ENCODE measurements around the gene SPDYE8.
"Not testable (repeated sequence)": the region's sequence is repeated elsewhere in the genome, so short reads cannot be mapped to it uniquely, and the experiment has no call there.

The SPDYE8 gene

DNA sequence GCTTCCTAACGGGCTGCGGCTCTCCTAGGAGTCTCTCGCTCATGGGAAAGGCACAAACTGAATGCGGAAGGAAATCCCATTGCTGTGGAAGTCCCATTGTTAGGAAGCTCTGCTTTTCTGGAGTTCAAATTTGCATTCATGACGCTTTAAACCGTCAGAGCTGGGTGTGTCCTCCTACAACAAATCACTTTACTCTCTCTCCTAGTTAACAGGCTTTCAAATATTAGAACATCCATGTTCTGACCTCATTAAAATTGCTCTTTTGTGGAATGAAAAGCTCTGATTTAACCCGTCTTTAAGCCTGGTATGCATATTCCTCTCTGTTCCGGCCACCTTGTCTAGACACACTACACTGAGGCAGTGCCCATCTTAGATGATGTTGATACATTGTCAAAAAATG is at the start of gene SPDYE8:
SPDYE8 (minus strand) TSS at position 101 of the 400 bp plus-strand sequence. CDS start 1,800 bp downstream, outside the sequence.
- DNase-seq, result not testable (repeated sequence)

- DNase-seq, result not testable (repeated sequence)
These were observed 28.2 kb upstream of the SPDYE8 start, which contains the start of gene SPDYE11 for GRCh38 chr7:73057811-73058210. SPDYE11 (minus strand) TSS chr7:73057911; CDS start chr7:73056111, 1,800 bp downstream.

- not testable (repeated sequence) for DNase-seq
These were observed 23.1 kb downstream of the SPDYE8 start for GRCh38 chr7:73006491-73006890.

- not testable (repeated sequence) for DNase-seq
These were observed 23.7 kb downstream of the SPDYE8 start for GRCh38 chr7:73005693-73006447.

DNA sequence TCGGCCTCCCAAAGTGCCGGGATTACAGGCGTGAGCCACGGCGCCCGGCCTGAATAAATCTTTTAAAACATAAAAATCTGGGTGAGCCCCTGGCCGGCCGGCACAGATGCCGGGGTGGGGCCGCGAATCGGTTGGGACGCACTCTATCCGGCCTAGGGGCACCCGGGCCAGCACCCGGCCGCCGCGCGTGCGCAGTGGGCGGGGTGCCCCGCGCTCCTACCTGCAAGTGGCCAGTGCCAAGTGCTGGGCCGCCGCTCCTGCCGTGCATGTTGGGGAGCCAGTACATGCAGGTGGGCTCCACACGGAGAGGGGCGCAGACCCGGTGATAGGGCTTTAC is 24.2 kb downstream of the SPDYE8 start:
- not testable (repeated sequence) for DNase-seq

DNA sequence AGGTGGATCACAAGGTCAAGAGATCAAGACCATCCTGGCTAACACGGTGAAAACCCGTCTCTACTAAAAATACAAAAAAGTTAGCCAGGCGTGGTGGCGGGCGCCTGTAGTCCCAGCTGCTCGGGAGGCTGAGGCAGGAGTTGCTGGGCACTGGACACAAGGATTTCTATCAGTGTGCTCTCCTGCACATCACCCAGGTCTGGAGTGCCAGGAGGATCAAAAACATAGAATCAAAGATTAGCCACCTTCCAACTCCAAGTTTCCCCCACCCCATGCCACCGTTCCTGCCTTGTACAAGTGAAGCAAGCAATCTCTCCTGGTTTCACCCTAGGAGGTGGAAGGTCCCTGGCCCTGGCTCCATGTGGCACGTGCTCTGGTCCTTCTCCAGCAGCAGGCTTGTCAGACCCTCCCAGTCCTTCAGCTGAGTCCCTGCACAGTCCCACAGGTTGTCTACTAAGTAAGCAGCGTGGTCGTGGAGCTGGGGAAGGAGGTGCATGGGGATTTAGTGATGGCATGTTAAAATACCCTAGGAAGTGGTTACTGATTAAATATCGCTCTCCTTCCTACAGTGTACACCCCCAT is 31.6 kb downstream of the SPDYE8 start:
- not testable (repeated sequence) for DNase-seq

DNA sequence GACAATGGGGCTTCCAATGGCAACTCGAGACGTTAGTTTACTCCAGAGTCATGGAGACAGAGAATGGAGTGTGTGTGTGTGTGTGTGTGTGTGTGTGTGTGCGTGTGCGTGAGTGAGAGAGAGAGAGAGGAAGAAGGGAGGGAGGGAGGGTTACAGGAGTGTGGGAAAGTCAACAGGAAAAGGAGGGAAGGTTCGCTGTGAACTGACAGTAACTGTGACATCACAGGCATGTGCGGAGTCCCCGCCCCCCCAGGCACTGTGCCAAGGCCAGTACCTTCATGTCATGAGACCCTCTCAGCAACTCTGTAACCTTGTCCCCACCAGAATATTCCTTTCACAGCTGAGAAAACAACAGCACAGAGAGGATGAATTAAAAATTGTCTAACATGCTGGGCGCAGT is 32.1 kb downstream of the SPDYE8 start:
- DNase-seq, result not testable (repeated sequence)

DNA sequence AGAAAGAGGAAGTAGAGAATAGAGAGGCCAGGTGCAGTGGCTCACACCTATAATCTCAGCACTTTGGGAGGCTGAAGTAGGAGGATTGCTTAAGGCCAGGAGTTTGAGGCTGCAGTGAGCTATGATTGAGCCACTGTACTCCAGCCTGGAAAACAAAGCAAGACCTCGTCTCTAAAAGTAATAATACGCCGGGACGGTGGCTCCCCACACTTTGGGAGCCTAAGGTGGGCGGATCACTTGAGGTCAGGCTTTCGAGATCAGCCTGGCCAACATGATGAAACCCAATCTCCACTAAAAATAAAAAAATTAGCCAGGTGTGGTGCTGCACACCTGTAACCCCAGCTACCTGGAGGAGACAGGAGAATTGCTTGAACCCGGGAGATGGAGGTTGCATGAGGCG is 34.1 kb downstream of the SPDYE8 start:
- not testable (repeated sequence) for DNase-seq

DNA sequence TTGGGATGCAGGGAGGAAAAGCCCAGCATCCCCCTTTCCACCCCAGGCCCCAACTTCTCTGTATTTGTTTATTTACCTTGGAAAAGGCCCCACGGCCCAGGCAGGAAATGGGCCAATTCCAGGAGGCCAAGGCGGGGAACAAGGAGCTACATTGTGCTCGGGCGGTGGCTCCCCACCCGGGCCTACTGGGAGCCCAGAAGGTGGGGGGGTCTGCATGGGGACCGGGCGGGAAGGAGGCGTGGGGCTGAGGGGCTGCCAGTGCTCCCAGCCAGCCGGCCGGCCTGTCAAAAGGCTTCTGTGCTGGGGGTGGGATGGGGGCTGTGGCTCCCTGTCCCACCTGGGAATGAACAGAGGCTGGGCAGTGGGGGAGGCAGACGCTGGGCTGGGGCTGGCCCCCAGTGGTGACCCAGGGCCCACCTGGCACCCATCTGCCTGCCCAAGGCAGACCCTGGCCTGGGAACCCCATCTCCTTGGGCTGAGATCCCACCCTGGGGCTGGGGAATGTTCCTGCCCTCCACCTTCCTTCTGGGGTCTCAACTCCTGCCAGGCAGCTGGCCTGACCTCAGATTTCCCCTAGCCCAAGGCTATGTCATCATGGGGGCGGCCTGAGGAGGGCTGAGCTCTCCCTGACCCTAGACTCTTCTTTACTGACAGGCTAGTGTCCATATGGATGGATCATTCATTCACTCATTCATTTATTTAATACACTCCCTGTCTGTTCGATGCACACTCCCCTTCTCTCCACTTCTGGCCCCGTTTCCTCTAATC is 39.2 kb downstream of the SPDYE8 start:
- DNase-seq, result not testable (repeated sequence)

DNA sequence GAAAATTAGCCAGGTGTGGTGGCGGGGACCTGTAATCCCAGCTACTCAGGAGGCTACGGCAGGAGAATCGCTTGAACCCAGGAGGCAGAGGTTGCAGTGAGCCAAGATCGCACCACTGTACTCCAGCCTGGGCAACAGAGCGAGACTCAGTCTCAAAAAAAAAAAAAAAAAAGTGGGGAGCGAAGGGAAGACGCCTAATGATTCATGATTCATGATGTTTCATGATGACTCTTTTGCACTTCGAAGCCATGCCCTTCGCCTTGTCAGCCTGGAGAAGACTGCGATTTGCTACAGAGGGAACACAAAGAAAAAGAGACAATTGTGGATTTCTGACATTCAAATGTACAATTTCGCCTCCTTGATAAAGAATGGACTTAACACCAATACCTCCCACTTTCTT is 47.5 kb downstream of the SPDYE8 start:
- DNase-seq, result not testable (repeated sequence)

- not testable (repeated sequence) for DNase-seq
These were observed 49.2 kb downstream of the SPDYE8 start for GRCh38 chr7:72980382-72980781.

DNA sequence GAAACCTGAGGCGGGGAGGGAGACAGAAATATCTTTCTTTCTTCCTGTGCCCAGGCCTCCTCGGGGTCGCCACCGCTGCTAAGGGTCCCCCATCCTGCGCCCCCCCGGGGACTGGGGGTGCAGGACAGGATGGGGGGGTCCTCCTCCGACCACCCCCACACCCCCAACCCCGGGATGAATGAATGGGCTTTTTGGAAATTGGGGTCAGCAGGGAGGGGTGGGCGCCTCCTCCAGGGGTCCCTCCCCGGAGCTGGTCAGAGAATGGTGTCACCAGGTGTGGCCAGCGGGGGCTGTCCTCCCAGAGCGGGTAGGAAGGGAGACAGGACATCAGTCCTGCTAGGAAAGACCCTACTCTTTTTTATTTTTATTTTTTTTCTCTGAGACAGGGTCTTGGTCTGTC is 53.1 kb downstream of the SPDYE8 start:
- not testable (repeated sequence) for DNase-seq

- DNase-seq, result not testable (repeated sequence)
These were observed 53.8 kb downstream of the SPDYE8 start for GRCh38 chr7:72975656-72976286.

GRCh38 chr7:72974781-72975180 is 54.8 kb downstream of the SPDYE8 start:
- DNase-seq, result not testable (repeated sequence)

GRCh38 chr7:72971505-72971904 is 58.1 kb downstream of the SPDYE8 start:
- not testable (repeated sequence) for DNase-seq
